ENCODE results near the gene ADAT2. TPM values are rescaled to one million over a fixed set of nuclear protein-coding genes. Genes with fewer than 3 reads are reported as not detected.

Gene ADAT2
- total RNA-seq, 1 donor from 2014 or later: 2.5 TPM

- no peak for DNase-seq (ENCODE audit: low spot score)
Measured at GRCh38 chr6:143441680-143442545, 8.6 kb downstream of the ADAT2 start.

GRCh38 chr6:143441010-143441409 lies 9.5 kb downstream of the ADAT2 start:
- DNase-seq (ENCODE audit: low spot score): no peak

- no peak for DNase-seq (ENCODE audit: low spot score)
Measured at GRCh38 chr6:143432588-143432987, 17.9 kb downstream of the ADAT2 start.

GRCh38 chr6:143431226-143431625 lies 19.3 kb downstream of the ADAT2 start:
- DNase-seq (ENCODE audit: low spot score): no peak

- DNase-seq (ENCODE audit: low spot score): no peak
Measured at GRCh38 chr6:143429970-143430369, 20.5 kb downstream of the ADAT2 start.

GRCh38 chr6:143427109-143427817 lies 23.2 kb downstream of the ADAT2 start:
- DNase-seq (ENCODE audit: low spot score): peak; percentile 67

GRCh38 chr6:143426026-143426425 lies 24.5 kb downstream of the ADAT2 start:
- DNase-seq (ENCODE audit: low spot score): no peak

- no peak for DNase-seq (ENCODE audit: low spot score)
Measured at GRCh38 chr6:143419526-143419925, 31.0 kb downstream of the ADAT2 start.

- DNase-seq (ENCODE audit: low spot score): no peak
Measured at GRCh38 chr6:143414769-143415168, 35.7 kb downstream of the ADAT2 start.

GRCh38 chr6:143410859-143411270 lies 39.6 kb downstream of the ADAT2 start:
- DNase-seq (ENCODE audit: low spot score): no peak

GRCh38 chr6:143408787-143409162 lies 41.7 kb downstream of the ADAT2 start:
- no peak for DNase-seq (ENCODE audit: low spot score)

- no peak for DNase-seq (ENCODE audit: low spot score)
Measured at GRCh38 chr6:143408151-143408786, 42.2 kb downstream of the ADAT2 start.

GRCh38 chr6:143406673-143407072 lies 43.8 kb downstream of the ADAT2 start:
- DNase-seq (ENCODE audit: low spot score): no peak

- DNase-seq (ENCODE audit: low spot score): no peak
Measured at GRCh38 chr6:143405373-143406154, 44.9 kb downstream of the ADAT2 start.

GRCh38 chr6:143402721-143403336 lies 47.7 kb downstream of the ADAT2 start:
- no peak for DNase-seq (ENCODE audit: low spot score)

GRCh38 chr6:143401636-143402370 lies 48.7 kb downstream of the ADAT2 start:
- no peak for DNase-seq (ENCODE audit: low spot score)

- no peak for DNase-seq (ENCODE audit: low spot score)
Measured at GRCh38 chr6:143401068-143401446, 49.4 kb downstream of the ADAT2 start.

- no peak for DNase-seq (ENCODE audit: low spot score)
Measured at GRCh38 chr6:143400258-143401067, 50.0 kb downstream of the ADAT2 start.

- no peak for DNase-seq (ENCODE audit: low spot score)
Measured at GRCh38 chr6:143399775-143400174, 50.7 kb downstream of the ADAT2 start.

- no peak for DNase-seq (ENCODE audit: low spot score)
Measured at GRCh38 chr6:143399176-143399575, 51.3 kb downstream of the ADAT2 start.

Measured in mucosa of gallbladder (tissue), 1 donor.